ENCODE results near the gene USP19. TPM values are rescaled to one million over a fixed set of nuclear protein-coding genes. Genes with fewer than 3 reads are reported as not detected.

USP19 gene
- polyA plus RNA-seq, 3 donors, result 18.4 to 55.7 (median 24.1) TPM

DNA sequence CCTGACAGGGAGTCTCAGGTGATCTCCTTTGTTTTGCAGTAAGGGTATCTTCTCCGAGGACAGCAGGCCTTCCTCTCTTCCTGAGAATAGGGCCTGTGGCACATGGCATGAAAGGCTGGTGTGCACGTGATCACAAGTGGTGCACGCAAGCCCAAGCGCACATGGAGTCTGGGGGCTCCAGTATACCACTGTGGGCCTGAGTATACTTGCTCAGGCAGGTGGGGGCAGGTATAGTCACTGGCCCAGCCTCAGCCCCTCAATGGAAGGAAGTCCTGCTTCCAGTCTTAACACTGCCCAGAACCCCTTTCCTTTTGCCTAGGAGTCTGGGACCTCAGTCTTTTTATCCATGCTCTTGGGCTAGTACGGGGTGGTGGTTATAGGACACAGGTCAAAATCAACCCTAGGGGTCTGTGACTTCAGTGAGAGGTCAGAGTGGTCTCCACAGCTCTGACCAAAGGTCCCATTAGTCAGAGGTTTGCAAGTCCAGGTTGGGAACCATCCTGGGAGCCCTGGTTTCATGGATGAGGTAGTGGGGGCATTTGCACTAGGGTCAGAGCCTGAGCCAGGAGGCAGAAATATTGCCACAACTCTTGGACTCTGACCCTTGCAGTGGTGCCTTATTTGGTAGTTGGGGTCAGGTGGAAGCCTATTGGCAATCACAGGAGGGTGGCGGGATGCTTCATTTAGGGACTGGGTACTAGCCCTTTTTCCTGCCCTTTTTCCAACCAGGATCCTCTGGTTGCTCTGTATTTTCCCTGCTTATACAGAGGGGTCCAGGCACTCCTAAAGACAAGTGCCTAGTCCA is 46.3 kb upstream of the USP19 start:
- Mint-ChIP-seq H3K27me3 (ENCODE audit: low read depth in 3 of 3) (peaks cover 0 to 9% (median under 1%) of the 10 kb centered on the region in 3 donors), H3K4me3 (peak overlapping the region; percentile 78 to 86), H3K36me3 (peaks cover 15 to 34% of the 10 kb centered on the region in 2 donors), H3K9me3 (peaks cover 0 to 17% (median 7%) of the 10 kb centered on the region in 7 donors), H3K27ac (peak overlapping the region in 5 of 7 donors; percentile 88 to 96 (median 91)), H3K4me1 (peaks cover 31% of the 10 kb centered on the region)
- Histone ChIP-seq H4K20me1 (ENCODE audit: insufficient read depth, low read length) (peaks cover 26% of the 10 kb centered on the region), H2AFZ (ENCODE audit: insufficient read depth, low read depth, low read length, poor library complexity, severe bottlenecking) (peak overlapping the region; percentile 99), H3K79me2 (ENCODE audit: insufficient read depth, low read length) (peaks cover 33% of the 10 kb centered on the region), H3K4me2 (replicated peaks; ENCODE audit: extremely low read depth, low read length, poor library complexity, severe bottlenecking) (peak overlapping the region; percentile 80), H3K9me3 (replicated peaks in 1 of 2; ENCODE audit: control insufficient read depth in 1 of 2, insufficient read depth in 1 of 2, low read length in 2 of 2) (peaks cover 0 to 7% of the 10 kb centered on the region in 2 donors), H3K27ac (ENCODE audit: low read depth in 1 of 2, low read length in 2 of 2) (peak overlapping the region in 1 of 2 donors; percentile 80), H3K4me3 (replicated peaks in 1 of 3; ENCODE audit: low read depth in 2 of 3, low read length in 3 of 3) (peak overlapping the region in 1 of 3 experiments; percentile 84), H3K4me1 (ENCODE audit: control insufficient read depth in 1 of 2, insufficient read depth in 2 of 2, low read length in 2 of 2) (peaks cover 32 to 54% of the 10 kb centered on the region in 2 donors), H3K36me3 (replicated peaks in 1 of 2; ENCODE audit: control insufficient read depth in 1 of 2, insufficient read depth in 2 of 2, low read length in 2 of 2) (peaks cover 13 to 23% of the 10 kb centered on the region in 2 donors), H3K9ac (ENCODE audit: insufficient read depth, low read length, poor library complexity, severe bottlenecking) (peak overlapping the region; percentile 72), H3K27me3 (ENCODE audit: control insufficient read depth in 2 of 2, insufficient read depth in 2 of 2, low read length in 2 of 2) (no peaks in the 10 kb centered on the region)
- WGBS (ENCODE audit: insufficient coverage), result 100% methylated on average over 2 of the region's 6 CpGs
- intact Hi-C loops (cut with micrococcal nuclease), result no loop called here
- no peak for DNase-seq
- TF ChIP-seq, protein P1, sequence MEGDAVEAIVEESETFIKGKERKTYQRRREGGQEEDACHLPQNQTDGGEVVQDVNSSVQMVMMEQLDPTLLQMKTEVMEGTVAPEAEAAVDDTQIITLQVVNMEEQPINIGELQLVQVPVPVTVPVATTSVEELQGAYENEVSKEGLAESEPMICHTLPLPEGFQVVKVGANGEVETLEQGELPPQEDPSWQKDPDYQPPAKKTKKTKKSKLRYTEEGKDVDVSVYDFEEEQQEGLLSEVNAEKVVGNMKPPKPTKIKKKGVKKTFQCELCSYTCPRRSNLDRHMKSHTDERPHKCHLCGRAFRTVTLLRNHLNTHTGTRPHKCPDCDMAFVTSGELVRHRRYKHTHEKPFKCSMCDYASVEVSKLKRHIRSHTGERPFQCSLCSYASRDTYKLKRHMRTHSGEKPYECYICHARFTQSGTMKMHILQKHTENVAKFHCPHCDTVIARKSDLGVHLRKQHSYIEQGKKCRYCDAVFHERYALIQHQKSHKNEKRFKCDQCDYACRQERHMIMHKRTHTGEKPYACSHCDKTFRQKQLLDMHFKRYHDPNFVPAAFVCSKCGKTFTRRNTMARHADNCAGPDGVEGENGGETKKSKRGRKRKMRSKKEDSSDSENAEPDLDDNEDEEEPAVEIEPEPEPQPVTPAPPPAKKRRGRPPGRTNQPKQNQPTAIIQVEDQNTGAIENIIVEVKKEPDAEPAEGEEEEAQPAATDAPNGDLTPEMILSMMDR (IDR thresholded peaks at IDR 0.05), result no peak

DNA sequence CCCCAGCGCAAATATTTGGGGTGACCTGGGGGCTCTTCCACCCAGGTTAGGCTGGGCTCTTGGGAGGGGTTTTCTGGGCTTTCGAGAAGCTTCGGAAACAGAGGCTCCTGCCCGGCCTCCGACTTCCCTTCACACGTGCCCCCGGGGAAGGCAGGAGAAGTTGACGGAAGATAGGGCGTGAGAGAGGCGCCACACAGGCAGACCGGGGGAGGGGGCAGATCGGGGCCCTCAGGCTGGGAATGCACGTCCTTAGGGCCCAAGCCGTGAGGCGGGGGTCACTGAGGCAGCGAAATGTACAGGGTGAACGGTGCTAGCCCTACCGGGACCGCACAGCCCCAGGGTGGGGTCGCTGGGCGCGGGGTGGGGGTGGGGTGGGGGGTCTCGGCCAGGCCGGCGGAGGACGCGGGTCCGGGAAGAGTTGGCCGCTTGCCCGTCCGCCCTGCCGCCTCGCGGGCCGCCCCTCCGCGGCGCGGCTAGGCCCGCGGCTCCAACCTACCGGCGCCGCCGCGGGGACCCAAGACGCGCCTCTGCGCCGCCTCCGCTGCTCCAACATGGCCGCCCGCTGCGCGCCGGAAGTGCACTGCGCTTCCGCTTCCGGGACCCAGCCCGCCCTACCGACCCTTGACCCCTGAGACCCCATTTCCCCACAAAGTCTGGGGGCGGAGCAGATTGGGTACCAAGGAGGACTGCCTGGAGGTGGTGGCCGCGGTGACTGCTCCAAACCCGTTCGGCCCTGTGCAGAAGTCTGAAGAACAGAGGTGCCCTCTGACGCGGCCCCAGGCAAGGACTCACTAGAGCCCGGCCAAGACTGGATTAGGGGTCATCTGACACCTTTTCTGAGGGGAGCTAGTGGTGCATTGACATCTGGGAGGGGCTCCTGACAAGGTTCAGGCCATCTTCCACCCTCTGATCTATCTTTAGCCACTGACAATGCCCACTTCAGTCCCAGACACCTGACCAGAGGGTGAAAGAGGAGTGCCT is 45.4 kb upstream of the USP19 start, which contains the start of gene CCDC71:
CCDC71 (minus strand) TSS at position 561 of the 981 bp plus-strand sequence. CDS start 2,123 bp downstream, outside the sequence.
- peak within 1 kb of the TSS; percentile 63 to 80 for H3K27ac ChIP-seq (ENCODE audit: low read depth in 1 of 2, low read length in 2 of 2)
- peak; percentile 67 to 71 (median 68) for DNase-seq
- Mint-ChIP-seq H3K4me3 (peak within 1 kb of the TSS; percentile 85 to 91), H3K36me3 (peaks cover 19 to 43% of the 10 kb centered on the region in 2 donors), H3K4me1 (peaks cover 33% of the 10 kb centered on the region), H3K9me3 (peaks cover 0 to 17% (median 7%) of the 10 kb centered on the region in 7 donors), H3K27ac (peak within 1 kb of the TSS; percentile 85 to 96 (median 90)), H3K27me3 (ENCODE audit: low read depth in 3 of 3) (peaks cover 0 to 9% (median 0%) of the 10 kb centered on the region in 3 donors)
- WGBS (ENCODE audit: insufficient coverage), result 3% methylated on average over 54 of the region's 69 CpGs
- H3K9ac ChIP-seq (ENCODE audit: insufficient read depth, low read length, poor library complexity, severe bottlenecking), result peak within 1 kb of the TSS; percentile 72
- peaks cover 0 to 7% of the 10 kb centered on the region in 2 donors for H3K9me3 ChIP-seq (replicated peaks in 1 of 2; ENCODE audit: control insufficient read depth in 1 of 2, insufficient read depth in 1 of 2, low read length in 2 of 2)
- TF ChIP-seq, protein P1 (IDR thresholded peaks at IDR 0.05), result no peak
- peak within 1 kb of the TSS; percentile 99 for H2AFZ ChIP-seq (ENCODE audit: insufficient read depth, low read depth, low read length, poor library complexity, severe bottlenecking)
- intact Hi-C loops (cut with micrococcal nuclease), result no loop called here
- H3K79me2 ChIP-seq (ENCODE audit: insufficient read depth, low read length), result peaks cover 40% of the 10 kb centered on the region
- H3K27me3 ChIP-seq (ENCODE audit: control insufficient read depth in 2 of 2, insufficient read depth in 2 of 2, low read length in 2 of 2), result no peaks in the 10 kb centered on the region
- H3K4me2 ChIP-seq (replicated peaks; ENCODE audit: extremely low read depth, low read length, poor library complexity, severe bottlenecking), result peak within 1 kb of the TSS; percentile 80
- peaks cover 31 to 53% of the 10 kb centered on the region in 2 donors for H3K4me1 ChIP-seq (ENCODE audit: control insufficient read depth in 1 of 2, insufficient read depth in 2 of 2, low read length in 2 of 2)
- peaks cover 13 to 30% of the 10 kb centered on the region in 2 donors for H3K36me3 ChIP-seq (replicated peaks in 1 of 2; ENCODE audit: control insufficient read depth in 1 of 2, insufficient read depth in 2 of 2, low read length in 2 of 2)
- peaks cover 34% of the 10 kb centered on the region for H4K20me1 ChIP-seq (ENCODE audit: insufficient read depth, low read length)
- H3K4me3 ChIP-seq (replicated peaks in 1 of 3; ENCODE audit: low read depth in 2 of 3, low read length in 3 of 3), result peak within 1 kb of the TSS; percentile 66 to 88 (median 84)
